Measurements from ENCODE around the gene SNTG2. TPM values are rescaled to one million over a fixed set of nuclear protein-coding genes. Genes with fewer than 3 reads are reported as not detected.

The SNTG2 gene
- total and polyA plus RNA-seq, 2 experiments from 2014 or later = 0.66 to 1.0 TPM

DNA sequence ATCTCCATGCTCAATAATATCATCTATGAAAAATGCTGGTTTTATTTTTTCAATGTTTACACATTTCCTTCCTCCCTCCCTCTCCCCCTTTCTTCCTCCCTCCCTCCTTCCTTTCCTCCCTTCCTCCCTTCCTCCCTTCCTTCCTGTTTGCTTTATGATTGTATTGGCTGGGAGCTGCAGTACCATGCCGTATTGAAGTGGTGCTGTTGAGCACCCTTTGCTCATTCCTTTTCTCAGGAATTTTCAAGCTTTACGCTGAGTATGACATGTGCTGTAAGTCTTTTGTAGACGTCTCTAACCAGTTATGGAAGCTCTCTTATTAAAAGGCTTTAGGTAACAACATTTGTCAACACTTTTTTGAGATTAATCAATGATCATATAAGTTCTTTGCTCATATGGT is 100.4 kb downstream of the SNTG2 start:
- DNase-seq (ENCODE audit: low read depth in 1 of 2, low spot score in 1 of 2) = peak in 1 of 2 donors; percentile 30

DNA sequence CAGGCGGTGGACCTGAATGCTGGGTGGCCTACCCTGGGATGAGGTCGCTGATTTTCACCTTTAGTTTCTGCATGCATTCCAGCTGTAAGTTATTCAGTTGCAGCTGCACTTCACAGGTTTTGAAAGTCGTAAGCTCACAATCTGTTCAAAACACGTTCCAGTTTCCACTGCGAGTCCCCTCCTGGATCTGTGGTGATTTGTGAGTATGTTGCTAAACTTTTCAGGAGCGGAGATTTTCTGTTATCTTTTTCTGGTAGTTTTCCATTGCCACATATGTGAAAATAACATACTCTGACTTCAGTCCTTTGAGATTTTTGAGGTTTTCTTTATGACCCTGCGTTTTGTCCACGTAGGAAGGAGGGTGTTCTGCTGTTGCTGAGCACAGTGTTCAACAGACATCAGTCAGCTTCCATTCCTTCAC is 102.1 kb downstream of the SNTG2 start:
- Histone ChIP-seq H3K9me3 (ENCODE audit: low read depth) (no peaks in the 10 kb centered on the region), H3K27me3 (no peaks in the 10 kb centered on the region), H3K4me1 (ENCODE audit: low read depth) (no peaks in the 10 kb centered on the region), H3K4me3 (no peak overlapping the region), H3K36me3 (no peaks in the 10 kb centered on the region), H3K27ac (no peak overlapping the region)
- TF ChIP-seq, protein P1, sequence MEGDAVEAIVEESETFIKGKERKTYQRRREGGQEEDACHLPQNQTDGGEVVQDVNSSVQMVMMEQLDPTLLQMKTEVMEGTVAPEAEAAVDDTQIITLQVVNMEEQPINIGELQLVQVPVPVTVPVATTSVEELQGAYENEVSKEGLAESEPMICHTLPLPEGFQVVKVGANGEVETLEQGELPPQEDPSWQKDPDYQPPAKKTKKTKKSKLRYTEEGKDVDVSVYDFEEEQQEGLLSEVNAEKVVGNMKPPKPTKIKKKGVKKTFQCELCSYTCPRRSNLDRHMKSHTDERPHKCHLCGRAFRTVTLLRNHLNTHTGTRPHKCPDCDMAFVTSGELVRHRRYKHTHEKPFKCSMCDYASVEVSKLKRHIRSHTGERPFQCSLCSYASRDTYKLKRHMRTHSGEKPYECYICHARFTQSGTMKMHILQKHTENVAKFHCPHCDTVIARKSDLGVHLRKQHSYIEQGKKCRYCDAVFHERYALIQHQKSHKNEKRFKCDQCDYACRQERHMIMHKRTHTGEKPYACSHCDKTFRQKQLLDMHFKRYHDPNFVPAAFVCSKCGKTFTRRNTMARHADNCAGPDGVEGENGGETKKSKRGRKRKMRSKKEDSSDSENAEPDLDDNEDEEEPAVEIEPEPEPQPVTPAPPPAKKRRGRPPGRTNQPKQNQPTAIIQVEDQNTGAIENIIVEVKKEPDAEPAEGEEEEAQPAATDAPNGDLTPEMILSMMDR (IDR thresholded peaks at IDR 0.05; ENCODE audit: low read depth, low read length) = no peak
- DNase-seq (ENCODE audit: low read depth in 1 of 2, low spot score in 1 of 2) = peak in 1 of 2 donors; percentile 55

More for the DNA sequence above, 100.4 kb downstream of the SNTG2 start:
- TF ChIP-seq, protein P1 (IDR thresholded peaks at IDR 0.05; ENCODE audit: low read depth, low read length) = peak; percentile 20
- H3K36me3 ChIP-seq = no peaks in the 10 kb centered on the region
- H3K9me3 ChIP-seq (ENCODE audit: low read depth) = no peaks in the 10 kb centered on the region
- no peak overlapping the region for H3K27ac ChIP-seq
- no peak overlapping the region for H3K4me3 ChIP-seq
- H3K4me1 ChIP-seq (ENCODE audit: low read depth) = no peaks in the 10 kb centered on the region
- no peaks in the 10 kb centered on the region for H3K27me3 ChIP-seq

DNA sequence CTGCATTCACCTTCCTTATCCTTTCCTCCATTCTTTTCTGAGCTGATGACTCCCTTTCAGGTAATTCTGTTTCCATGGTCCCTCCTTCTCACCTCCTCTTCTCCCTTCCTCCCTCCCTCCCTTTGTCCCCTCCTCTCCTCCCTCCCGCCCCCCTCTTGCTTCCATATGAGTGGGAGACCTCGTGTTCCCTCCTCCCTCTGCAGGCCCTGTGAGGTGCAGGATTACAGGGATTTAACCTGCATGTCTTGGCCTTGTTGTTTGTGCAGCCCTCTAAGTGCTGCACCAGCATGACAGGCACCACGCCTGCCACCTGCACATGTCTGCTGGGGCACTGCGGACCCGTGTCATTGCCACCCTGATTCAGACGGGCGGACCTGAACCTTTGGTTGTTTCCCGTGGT is 103.1 kb downstream of the SNTG2 start:
- no peak for DNase-seq (ENCODE audit: low read depth in 1 of 2, low spot score in 1 of 2)
- Histone ChIP-seq H3K36me3 (no peaks in the 10 kb centered on the region), H3K4me1 (ENCODE audit: low read depth) (no peaks in the 10 kb centered on the region), H3K27me3 (no peaks in the 10 kb centered on the region), H3K9me3 (ENCODE audit: low read depth) (no peaks in the 10 kb centered on the region), H3K4me3 (no peak overlapping the region), H3K27ac (no peak overlapping the region)
- TF ChIP-seq, protein P1 (IDR thresholded peaks at IDR 0.05; ENCODE audit: low read depth, low read length) = no peak

DNA sequence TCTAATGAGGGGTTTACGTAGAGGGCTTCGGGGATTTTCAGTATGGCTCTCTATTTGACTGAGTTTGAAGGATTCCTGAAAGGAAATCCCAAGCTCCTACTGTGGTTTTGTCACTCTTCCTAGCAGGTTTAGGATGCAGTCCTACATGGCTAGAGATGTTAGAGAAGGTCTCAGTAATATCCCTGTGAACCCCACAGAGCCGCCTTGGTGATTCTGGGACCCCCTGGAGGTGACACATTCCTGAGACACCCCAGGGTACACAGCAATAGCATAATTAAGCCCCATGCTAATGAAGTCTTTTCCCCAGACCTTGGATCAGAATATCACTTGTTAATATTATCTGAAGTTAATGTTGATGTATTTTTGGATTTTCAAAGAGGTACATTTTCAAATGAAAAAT is 103.8 kb downstream of the SNTG2 start:
- DNase-seq (ENCODE audit: low read depth in 1 of 2, low spot score in 1 of 2) = no peak
- no peaks in the 10 kb centered on the region for H3K36me3 ChIP-seq
- no peaks in the 10 kb centered on the region for H3K9me3 ChIP-seq (ENCODE audit: low read depth)
- no peaks in the 10 kb centered on the region for H3K4me1 ChIP-seq (ENCODE audit: low read depth)
- no peak overlapping the region for H3K27ac ChIP-seq
- TF ChIP-seq, protein P1 (IDR thresholded peaks at IDR 0.05; ENCODE audit: low read depth, low read length) = no peak
- H3K4me3 ChIP-seq = no peak overlapping the region
- no peaks in the 10 kb centered on the region for H3K27me3 ChIP-seq

DNA sequence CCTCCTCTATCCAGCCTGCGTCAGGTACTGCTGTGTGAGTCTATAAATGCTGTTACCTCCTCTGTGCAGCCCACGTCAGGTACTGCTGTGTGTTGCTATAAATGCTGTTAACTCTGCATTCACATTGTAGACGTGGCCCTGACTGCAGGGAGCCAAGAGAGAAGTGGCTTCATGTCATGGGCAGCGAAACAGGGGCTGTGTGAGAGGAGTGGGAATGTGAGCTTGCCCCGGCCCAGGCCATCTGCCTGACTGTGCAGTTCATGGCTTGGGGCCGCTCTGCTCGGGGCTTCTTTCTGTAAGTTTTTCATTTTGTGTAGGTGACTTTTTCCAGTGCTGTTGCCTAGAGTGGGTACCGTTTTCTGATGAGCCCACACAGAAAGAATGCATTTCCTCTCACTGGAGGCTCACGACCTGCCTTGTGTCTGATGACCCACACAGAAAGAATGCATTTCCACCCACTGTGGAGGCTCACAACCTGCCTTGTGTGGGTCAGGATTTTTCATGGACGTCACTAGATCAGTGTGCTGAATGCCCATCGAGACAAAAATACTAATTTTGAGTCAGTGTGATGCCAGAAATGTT is 104.5 kb downstream of the SNTG2 start:
- no peak overlapping the region for H3K27ac ChIP-seq
- no peaks in the 10 kb centered on the region for H3K27me3 ChIP-seq
- no peaks in the 10 kb centered on the region for H3K9me3 ChIP-seq (ENCODE audit: low read depth)
- H3K4me3 ChIP-seq = no peak overlapping the region
- H3K36me3 ChIP-seq = no peaks in the 10 kb centered on the region
- peak in 1 of 2 donors; percentile 65 for DNase-seq (ENCODE audit: low read depth in 1 of 2, low spot score in 1 of 2)
- no peaks in the 10 kb centered on the region for H3K4me1 ChIP-seq (ENCODE audit: low read depth)
- TF ChIP-seq, protein P1 (IDR thresholded peaks at IDR 0.05; ENCODE audit: low read depth, low read length) = no peak

Measured in cardiac muscle cell (in vitro differentiated cells and primary cell).